ENCODE measurements around the gene TNRC6B.

- no peak for TF ChIP-seq EZH2 (IDR thresholded peaks at IDR 0.05)
- TF ChIP-seq, protein P1, sequence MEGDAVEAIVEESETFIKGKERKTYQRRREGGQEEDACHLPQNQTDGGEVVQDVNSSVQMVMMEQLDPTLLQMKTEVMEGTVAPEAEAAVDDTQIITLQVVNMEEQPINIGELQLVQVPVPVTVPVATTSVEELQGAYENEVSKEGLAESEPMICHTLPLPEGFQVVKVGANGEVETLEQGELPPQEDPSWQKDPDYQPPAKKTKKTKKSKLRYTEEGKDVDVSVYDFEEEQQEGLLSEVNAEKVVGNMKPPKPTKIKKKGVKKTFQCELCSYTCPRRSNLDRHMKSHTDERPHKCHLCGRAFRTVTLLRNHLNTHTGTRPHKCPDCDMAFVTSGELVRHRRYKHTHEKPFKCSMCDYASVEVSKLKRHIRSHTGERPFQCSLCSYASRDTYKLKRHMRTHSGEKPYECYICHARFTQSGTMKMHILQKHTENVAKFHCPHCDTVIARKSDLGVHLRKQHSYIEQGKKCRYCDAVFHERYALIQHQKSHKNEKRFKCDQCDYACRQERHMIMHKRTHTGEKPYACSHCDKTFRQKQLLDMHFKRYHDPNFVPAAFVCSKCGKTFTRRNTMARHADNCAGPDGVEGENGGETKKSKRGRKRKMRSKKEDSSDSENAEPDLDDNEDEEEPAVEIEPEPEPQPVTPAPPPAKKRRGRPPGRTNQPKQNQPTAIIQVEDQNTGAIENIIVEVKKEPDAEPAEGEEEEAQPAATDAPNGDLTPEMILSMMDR (IDR thresholded peaks at IDR 0.05), result no peak
Measured at GRCh38 chr22:40241200-40241763, 63.6 kb downstream of the TNRC6B start.

All from neural progenitor cell (in vitro differentiated cells).